Fibroblast of lung (primary cell): ENCODE results near the gene FAM20C. TPM values are rescaled to one million over a fixed set of nuclear protein-coding genes. Genes with fewer than 3 reads are reported as not detected.

Source experiments
- DNase-seq, 2 donors: peaks; one replicate each; pipeline versions ENCODE4 v3.0.0 to v3.0.0-alpha.2; 2010; ENCODE audit warnings: low read depth in 2 of 2
- H2AFZ ChIP-seq: 2 replicates; pipeline ENCODE4 v1.5.1; 2012; ENCODE audit warnings: low read length, control low read depth, inconsistent platforms
- H3K27ac ChIP-seq: 2 replicates; pipeline ENCODE4 v1.5.1; 2011; ENCODE audit warnings: low read length, control low read depth; ENCODE audit not compliant: insufficient read depth
- H3K27me3 ChIP-seq: 2 replicates; pipeline ENCODE4 v1.5.1; 2011; ENCODE audit warnings: mild to moderate bottlenecking, low read length; ENCODE audit not compliant: control insufficient read depth, insufficient read depth
- H3K36me3 ChIP-seq: 2 replicates; pipeline ENCODE4 v1.5.1; 2011; ENCODE audit warnings: low read length; ENCODE audit not compliant: control insufficient read depth, insufficient read depth
- H3K4me1 ChIP-seq: 2 replicates; pipeline ENCODE4 v1.5.1; 2011; ENCODE audit warnings: low read length; ENCODE audit not compliant: control insufficient read depth, insufficient read depth; ENCODE audit errors: extremely low read depth
- H3K4me2 ChIP-seq: 2 replicates; pipeline ENCODE4 v1.5.1; 2011; ENCODE audit warnings: low read length, control low read depth; ENCODE audit not compliant: insufficient read depth; ENCODE audit errors: extremely low read depth
- H3K4me3 ChIP-seq, 4 experiments: fragments of 200-600 bp in 1 of 4; sonication (generic) in 1 of 4; replicated peaks in 1 of 4; 2 replicates each; pipeline ENCODE4 v1.5.1; 2011 to 2016; ENCODE audit warnings: low read length in 4 of 4, low read depth in 3 of 4, mild to moderate bottlenecking in 3 of 4, control low read depth in 2 of 4, inconsistent platforms in 1 of 4, mixed read lengths in 1 of 4; ENCODE audit not compliant: insufficient read depth in 1 of 4; ENCODE audit errors: control extremely low read depth in 1 of 4
- H3K79me2 ChIP-seq: 2 replicates; pipeline ENCODE4 v1.5.1; 2012; ENCODE audit warnings: mild to moderate bottlenecking, low read length, inconsistent platforms; ENCODE audit not compliant: control insufficient read depth, insufficient read depth
- H3K9ac ChIP-seq: 2 replicates; pipeline ENCODE4 v1.5.1; 2011; ENCODE audit warnings: mild to moderate bottlenecking, low read length, control low read depth; ENCODE audit not compliant: insufficient read depth
- H3K9me3 ChIP-seq: 2 replicates; pipeline ENCODE4 v1.5.1; 2012; ENCODE audit warnings: low read depth, low read length; ENCODE audit not compliant: control insufficient read depth, insufficient read depth
- H4K20me1 ChIP-seq: 2 replicates; pipeline ENCODE4 v1.5.1; 2011; ENCODE audit warnings: low read length; ENCODE audit not compliant: control insufficient read depth, insufficient read depth; ENCODE audit errors: extremely low read depth
- EZH2 ChIP-seq: IDR thresholded peaks from 2 replicates; pipeline ENCODE4 v1.5.1; 2012; ENCODE audit warnings: low read length, control low read depth, mild to moderate bottlenecking; ENCODE audit errors: missing control alignments
- polyA plus RNA-seq, 2 donors: library from polyadenylated mRNA; depleted of rRNA in 1 of 2; stranded (reverse) in 1 of 2; unstranded in 1 of 2; fragments of >200 nt; gene quantifications; 2 replicates each; pipeline ENCODE4 v1.2.1, GENCODE V29; 2011 to 2012; ENCODE audit warnings: missing spikeins in 1 of 2
- total RNA-seq: library from RNA; depleted of rRNA; stranded (reverse); fragments of >200 nt; gene quantifications from 2 replicates; pipeline ENCODE4 v1.2.1, GENCODE V29; 2014
- TF ChIP-seq, protein P1 (sequence below), 2 donors: IDR thresholded peaks in 1 of 2; conservative IDR thresholded peaks in 1 of 2; 1 replicate in 1 of 2; 2 replicates in 1 of 2; pipeline ENCODE4 v1.5.1; 2011 to 2012; ENCODE audit warnings: low read length in 2 of 2, control low read depth in 1 of 2, inconsistent platforms in 1 of 2, low read depth in 1 of 2, mild to moderate bottlenecking in 1 of 2

FAM20C gene
- total and polyA plus RNA-seq, 2 donors (not counting 1 experiment from before 2014, with no cell fraction given): 31.8 to 70.7 TPM

DNA sequence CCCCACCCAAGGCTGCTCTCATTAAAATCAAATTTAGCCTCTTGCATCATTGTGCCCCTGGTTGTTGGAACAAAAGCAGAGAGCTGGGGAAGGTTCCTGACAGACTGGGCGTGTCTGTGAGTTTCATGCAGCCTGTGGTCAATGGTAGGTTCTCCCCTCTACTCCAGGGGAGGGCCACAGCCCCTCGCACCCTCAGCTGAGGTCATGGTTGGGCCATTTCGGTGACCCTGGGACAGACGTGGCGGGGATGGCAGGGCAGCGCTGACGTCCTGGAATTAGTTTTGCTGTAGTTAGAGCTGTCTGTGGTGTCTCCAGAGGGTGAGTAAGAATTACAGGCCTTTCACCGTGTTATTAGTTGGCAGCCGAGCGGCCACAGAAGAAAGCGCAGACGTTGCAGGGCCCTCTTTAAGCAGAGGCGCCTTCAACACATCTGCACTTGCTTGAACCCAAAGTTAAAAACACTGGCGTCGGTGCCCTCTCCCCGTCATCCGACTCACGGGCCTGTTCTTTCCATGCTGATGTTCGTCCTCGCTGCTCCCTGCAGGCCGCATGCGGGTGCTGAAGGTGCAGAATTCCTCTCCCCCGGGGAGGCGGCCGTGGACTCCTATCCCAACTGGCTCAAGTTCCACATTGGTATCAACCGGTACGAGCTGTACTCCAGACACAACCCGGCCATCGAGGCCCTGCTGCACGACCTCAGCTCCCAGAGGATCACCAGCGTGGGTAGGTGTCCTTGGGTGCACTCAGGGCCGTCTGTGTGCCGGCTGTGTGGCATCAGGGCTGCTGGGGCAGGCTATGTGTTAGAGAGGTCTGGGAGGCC lies 2.8 kb downstream of the FAM20C start:
- DNase-seq: peak; percentile 63 to 71
- peak overlapping the region; percentile 74 for H3K9ac ChIP-seq
- no peaks in the 10 kb centered on the region for H3K9me3 ChIP-seq
- H3K36me3 ChIP-seq: peaks cover 37% of the 10 kb centered on the region
- peak overlapping the region; percentile 69 for H3K27ac ChIP-seq
- H3K4me1 ChIP-seq: peaks cover 14% of the 10 kb centered on the region
- H3K27me3 ChIP-seq: no peaks in the 10 kb centered on the region
- TF ChIP-seq EZH2: no peak
- TF ChIP-seq, protein P1, sequence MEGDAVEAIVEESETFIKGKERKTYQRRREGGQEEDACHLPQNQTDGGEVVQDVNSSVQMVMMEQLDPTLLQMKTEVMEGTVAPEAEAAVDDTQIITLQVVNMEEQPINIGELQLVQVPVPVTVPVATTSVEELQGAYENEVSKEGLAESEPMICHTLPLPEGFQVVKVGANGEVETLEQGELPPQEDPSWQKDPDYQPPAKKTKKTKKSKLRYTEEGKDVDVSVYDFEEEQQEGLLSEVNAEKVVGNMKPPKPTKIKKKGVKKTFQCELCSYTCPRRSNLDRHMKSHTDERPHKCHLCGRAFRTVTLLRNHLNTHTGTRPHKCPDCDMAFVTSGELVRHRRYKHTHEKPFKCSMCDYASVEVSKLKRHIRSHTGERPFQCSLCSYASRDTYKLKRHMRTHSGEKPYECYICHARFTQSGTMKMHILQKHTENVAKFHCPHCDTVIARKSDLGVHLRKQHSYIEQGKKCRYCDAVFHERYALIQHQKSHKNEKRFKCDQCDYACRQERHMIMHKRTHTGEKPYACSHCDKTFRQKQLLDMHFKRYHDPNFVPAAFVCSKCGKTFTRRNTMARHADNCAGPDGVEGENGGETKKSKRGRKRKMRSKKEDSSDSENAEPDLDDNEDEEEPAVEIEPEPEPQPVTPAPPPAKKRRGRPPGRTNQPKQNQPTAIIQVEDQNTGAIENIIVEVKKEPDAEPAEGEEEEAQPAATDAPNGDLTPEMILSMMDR (conservative IDR thresholded peaks at IDR 0.05 in 1 of 2, IDR thresholded peaks at IDR 0.05 in 1 of 2; ENCODE audit: low read depth in 1 of 2, low read length in 2 of 2): no peak
- peak overlapping the region; percentile 60 for H3K4me2 ChIP-seq
- peaks cover 68% of the 10 kb centered on the region for H3K79me2 ChIP-seq
- peaks cover 4% of the 10 kb centered on the region for H4K20me1 ChIP-seq
- H2AFZ ChIP-seq: no peak overlapping the region
- peak overlapping the region; percentile 72 to 90 (median 88) for H3K4me3 ChIP-seq

DNA sequence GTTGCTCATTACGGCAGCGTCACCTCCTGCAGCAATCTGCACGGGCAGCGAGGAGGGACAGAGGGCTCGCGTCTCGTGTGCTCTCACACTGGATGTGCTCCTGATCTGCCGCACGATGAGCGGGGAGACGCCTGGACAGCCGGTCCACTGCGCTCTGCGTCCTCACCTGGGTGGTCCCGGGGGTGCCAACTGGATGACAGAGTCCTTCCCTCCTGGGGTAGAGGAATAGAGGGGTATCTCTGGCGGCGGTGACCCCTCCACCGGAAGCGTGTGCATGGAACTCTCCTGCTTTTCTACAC lies 3.4 kb downstream of the FAM20C start:
- peak overlapping the region in 3 of 4 experiments; percentile 72 to 90 (median 89) for H3K4me3 ChIP-seq
- no peak overlapping the region for H3K9ac ChIP-seq
- peaks cover 73% of the 10 kb centered on the region for H3K79me2 ChIP-seq
- peak overlapping the region; percentile 7 for H3K27ac ChIP-seq
- H3K4me2 ChIP-seq: peak overlapping the region; percentile 60
- H2AFZ ChIP-seq: no peak overlapping the region
- H3K4me1 ChIP-seq: peaks cover 13% of the 10 kb centered on the region
- no peaks in the 10 kb centered on the region for H3K9me3 ChIP-seq
- peaks cover 40% of the 10 kb centered on the region for H3K36me3 ChIP-seq
- H4K20me1 ChIP-seq: peaks cover 4% of the 10 kb centered on the region
- no peak for TF ChIP-seq EZH2
- TF ChIP-seq, protein P1 (conservative IDR thresholded peaks at IDR 0.05 in 1 of 2, IDR thresholded peaks at IDR 0.05 in 1 of 2; ENCODE audit: low read depth in 1 of 2, low read length in 2 of 2): no peak
- DNase-seq: no peak
- no peaks in the 10 kb centered on the region for H3K27me3 ChIP-seq

DNA sequence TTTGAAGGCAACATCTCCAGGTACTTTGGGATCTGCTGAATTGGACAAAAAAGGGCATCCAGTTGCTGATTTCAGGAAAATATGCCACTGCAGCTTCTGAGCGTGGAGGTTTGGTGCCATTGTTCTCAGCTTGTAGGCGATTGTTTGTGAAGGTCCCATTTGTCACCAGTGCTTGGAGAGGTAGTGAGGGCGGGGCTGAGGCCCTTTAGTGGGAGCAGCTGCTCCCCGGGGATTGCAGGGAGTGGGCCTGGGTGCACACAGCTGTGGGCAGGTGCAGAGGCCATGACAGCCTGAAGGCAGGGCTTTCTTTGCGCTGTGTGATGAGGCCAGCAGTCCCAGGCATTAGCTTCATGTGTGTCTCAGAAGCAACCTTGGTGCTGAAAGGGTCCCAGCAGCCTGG lies 3.9 kb downstream of the FAM20C start:
- Histone ChIP-seq H3K36me3 (peaks cover 44% of the 10 kb centered on the region), H3K79me2 (peaks cover 77% of the 10 kb centered on the region), H3K27ac (no peak overlapping the region), H3K4me2 (peak overlapping the region; percentile 60), H3K27me3 (no peaks in the 10 kb centered on the region), H3K9ac (no peak overlapping the region), H4K20me1 (peaks cover 4% of the 10 kb centered on the region), H3K4me1 (peaks cover 8% of the 10 kb centered on the region), H3K9me3 (no peaks in the 10 kb centered on the region), H3K4me3 (peak overlapping the region in 1 of 4 experiments; percentile 0), H2AFZ (no peak overlapping the region)
- no peak for TF ChIP-seq EZH2
- TF ChIP-seq, protein P1 (conservative IDR thresholded peaks at IDR 0.05 in 1 of 2, IDR thresholded peaks at IDR 0.05 in 1 of 2; ENCODE audit: low read depth in 1 of 2, low read length in 2 of 2): no peak
- DNase-seq: no peak
